CD14-positive monocyte (primary cell): Measurements from ENCODE around the gene DPH6. TPM values are rescaled to one million over a fixed set of nuclear protein-coding genes. Genes with fewer than 3 reads are reported as not detected.

Experiments used
- DNase-seq, 3 donors: peaks; one replicate each; pipeline ENCODE4 v3.0.0-alpha.2; 2011 to 2022
- H2AFZ ChIP-seq: 2 replicates; pipeline ENCODE4 v1.6.0; 2012; ENCODE audit warnings: mild to moderate bottlenecking, low read depth, low read length, inconsistent platforms; ENCODE audit not compliant: insufficient read depth, poor library complexity, severe bottlenecking
- H3K27ac ChIP-seq, 2 donors: 1 replicate in 1 of 2; 2 replicates in 1 of 2; pipeline ENCODE4 v1.5.1; 2012 to 2013; ENCODE audit warnings: low read length in 2 of 2, control low read depth in 1 of 2, inconsistent platforms in 1 of 2, low read depth in 1 of 2, mild to moderate bottlenecking in 1 of 2
- H3K27me3 ChIP-seq, 2 donors: one replicate each; pipeline versions ENCODE4 v1.6.0 to v1.6.1; 2011 to 2013; ENCODE audit warnings: low read length in 2 of 2; ENCODE audit not compliant: control insufficient read depth in 2 of 2, insufficient read depth in 2 of 2
- H3K36me3 ChIP-seq, 2 donors: replicated peaks in 1 of 2; 1 replicate in 1 of 2; 2 replicates in 1 of 2; pipeline versions ENCODE4 v1.5.1 to v1.6.1; 2012 to 2013; ENCODE audit warnings: low read length in 2 of 2, control low read depth in 1 of 2, inconsistent platforms in 1 of 2, mild to moderate bottlenecking in 1 of 2; ENCODE audit not compliant: insufficient read depth in 2 of 2, control insufficient read depth in 1 of 2
- H3K4me1 ChIP-seq, 2 donors: 1 replicate in 1 of 2; 2 replicates in 1 of 2; pipeline versions ENCODE4 v1.5.1 to v1.6.1; 2012 to 2013; ENCODE audit warnings: low read length in 2 of 2, control low read depth in 1 of 2, inconsistent platforms in 1 of 2, mild to moderate bottlenecking in 1 of 2, moderate library complexity in 1 of 2; ENCODE audit not compliant: insufficient read depth in 2 of 2, control insufficient read depth in 1 of 2
- H3K4me2 ChIP-seq: replicated peaks from 2 replicates; pipeline ENCODE3; 2012; ENCODE audit warnings: low read length, moderate library complexity, mild to moderate bottlenecking; ENCODE audit not compliant: poor library complexity, severe bottlenecking; ENCODE audit errors: extremely low read depth
- H3K4me3 ChIP-seq, 3 experiments: fragments of 200-600 bp in 1 of 3; sonication (generic) in 1 of 3; replicated peaks in 1 of 3; 1 replicate in 2 of 3; 2 replicates in 1 of 3; pipeline ENCODE4 v1.5.1; 2011 to 2013; ENCODE audit warnings: low read length in 3 of 3, mild to moderate bottlenecking in 3 of 3, control low read depth in 2 of 3, low read depth in 2 of 3, inconsistent platforms in 1 of 3, moderate library complexity in 1 of 3
- H3K79me2 ChIP-seq: 2 replicates; pipeline ENCODE4 v1.6.0; 2012; ENCODE audit warnings: mild to moderate bottlenecking, control low read depth, inconsistent platforms, low read length, moderate library complexity; ENCODE audit not compliant: insufficient read depth
- H3K9ac ChIP-seq: 2 replicates; pipeline ENCODE4 v1.6.0; 2017; ENCODE audit warnings: low read length, mild to moderate bottlenecking; ENCODE audit not compliant: insufficient read depth, poor library complexity, severe bottlenecking
- H3K9me3 ChIP-seq, 2 donors: replicated peaks in 1 of 2; 1 replicate in 1 of 2; 2 replicates in 1 of 2; pipeline versions ENCODE4 v1.5.1 to v1.6.1; 2012 to 2013; ENCODE audit warnings: low read length in 2 of 2, control low read depth in 1 of 2; ENCODE audit not compliant: control insufficient read depth in 1 of 2, insufficient read depth in 1 of 2
- H4K20me1 ChIP-seq: 2 replicates; pipeline ENCODE4 v1.6.0; 2012; ENCODE audit warnings: mild to moderate bottlenecking, low read length, control low read depth, moderate library complexity; ENCODE audit not compliant: insufficient read depth
- H3K27ac Mint-ChIP-seq, 7 donors: one replicate each; pipeline ENCODE4 v1.8.0; 2020; ENCODE audit warnings: mild to moderate bottlenecking in 7 of 7, mixed read lengths in 7 of 7, moderate library complexity in 6 of 7, inconsistent platforms in 2 of 7
- H3K27me3 Mint-ChIP-seq, 3 donors: one replicate each; pipeline ENCODE4 v1.8.0; 2021 to 2022; ENCODE audit warnings: low read depth in 3 of 3, mild to moderate bottlenecking in 3 of 3, mixed read lengths in 3 of 3, moderate library complexity in 3 of 3, inconsistent platforms in 1 of 3
- H3K36me3 Mint-ChIP-seq, 2 donors: one replicate each; pipeline ENCODE4 v1.8.0; 2020; ENCODE audit warnings: mixed read lengths in 2 of 2, inconsistent platforms in 1 of 2, mild to moderate bottlenecking in 1 of 2
- H3K4me1 Mint-ChIP-seq: one replicate; pipeline ENCODE4 v1.8.0; 2020; ENCODE audit warnings: mild to moderate bottlenecking, mixed read lengths
- H3K4me3 Mint-ChIP-seq, 2 donors: one replicate each; pipeline ENCODE4 v1.8.0; 2020; ENCODE audit warnings: mild to moderate bottlenecking in 2 of 2, mixed read lengths in 2 of 2, moderate library complexity in 1 of 2
- H3K9me3 Mint-ChIP-seq, 7 donors: one replicate each; pipeline ENCODE4 v1.8.0; 2020 to 2022; ENCODE audit warnings: mixed read lengths in 7 of 7, mild to moderate bottlenecking in 6 of 7, moderate library complexity in 6 of 7, inconsistent platforms in 2 of 7
- intact Hi-C, 2 donors: fragments of 100-400 bp; cut with micrococcal nuclease; formaldehyde crosslinking; loops; one replicate each; pipeline versions ENCODE4 v1.15.0 to v1.15.1; 2023
- polyA plus RNA-seq, 3 donors: library from polyadenylated mRNA; depleted of rRNA in 1 of 3; unstranded in 2 of 3; stranded (reverse) in 1 of 3; fragments of 300-500 nt in 2 of 3; fragments of >200 nt in 1 of 3; fragmentation: Illumina TruSeq in 2 of 3; gene quantifications; 1 replicate in 2 of 3; 2 replicates in 1 of 3; pipeline ENCODE4 v1.2.3, GENCODE V29; 2012 to 2021
- TF ChIP-seq, protein P1 (sequence below): fragments of 200-600 bp; IDR thresholded peaks from one replicate; pipeline ENCODE4 v1.8.0; 2022; ENCODE audit warnings: antibody characterized with exemption, mild to moderate bottlenecking

Gene DPH6
- polyA plus RNA-seq, 3 donors = 7.6 to 18.2 (median 13.6) TPM

DNA sequence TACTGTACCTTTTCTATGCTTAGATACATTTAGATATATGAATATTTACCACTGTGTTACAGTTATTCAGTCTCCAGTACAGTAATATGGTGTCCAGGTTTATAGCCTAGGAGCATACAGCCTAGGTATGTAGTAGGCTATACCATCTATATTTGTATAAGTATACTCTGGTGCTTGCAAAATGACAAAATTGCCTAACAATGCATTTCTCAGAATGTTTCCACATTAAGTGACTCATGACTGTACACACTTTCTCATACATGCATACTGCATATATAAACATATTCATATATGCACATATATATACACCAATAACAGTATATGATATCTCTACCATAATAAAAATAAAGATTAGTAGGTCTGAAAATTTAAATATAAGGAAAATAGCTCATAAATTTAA is 169.3 kb downstream of the DPH6 start:
- peaks cover 3 to 10% (median 7%) of the 10 kb centered on the region in 7 donors for H3K9me3 Mint-ChIP-seq
- H3K4me3 Mint-ChIP-seq = no peak overlapping the region
- no peaks in the 10 kb centered on the region for H3K9me3 ChIP-seq
- no peaks in the 10 kb centered on the region for H3K27me3 ChIP-seq
- H4K20me1 ChIP-seq = no peaks in the 10 kb centered on the region
- intact Hi-C loops = no loop called here
- TF ChIP-seq, protein P1, sequence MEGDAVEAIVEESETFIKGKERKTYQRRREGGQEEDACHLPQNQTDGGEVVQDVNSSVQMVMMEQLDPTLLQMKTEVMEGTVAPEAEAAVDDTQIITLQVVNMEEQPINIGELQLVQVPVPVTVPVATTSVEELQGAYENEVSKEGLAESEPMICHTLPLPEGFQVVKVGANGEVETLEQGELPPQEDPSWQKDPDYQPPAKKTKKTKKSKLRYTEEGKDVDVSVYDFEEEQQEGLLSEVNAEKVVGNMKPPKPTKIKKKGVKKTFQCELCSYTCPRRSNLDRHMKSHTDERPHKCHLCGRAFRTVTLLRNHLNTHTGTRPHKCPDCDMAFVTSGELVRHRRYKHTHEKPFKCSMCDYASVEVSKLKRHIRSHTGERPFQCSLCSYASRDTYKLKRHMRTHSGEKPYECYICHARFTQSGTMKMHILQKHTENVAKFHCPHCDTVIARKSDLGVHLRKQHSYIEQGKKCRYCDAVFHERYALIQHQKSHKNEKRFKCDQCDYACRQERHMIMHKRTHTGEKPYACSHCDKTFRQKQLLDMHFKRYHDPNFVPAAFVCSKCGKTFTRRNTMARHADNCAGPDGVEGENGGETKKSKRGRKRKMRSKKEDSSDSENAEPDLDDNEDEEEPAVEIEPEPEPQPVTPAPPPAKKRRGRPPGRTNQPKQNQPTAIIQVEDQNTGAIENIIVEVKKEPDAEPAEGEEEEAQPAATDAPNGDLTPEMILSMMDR = no peak
- no peak overlapping the region for H3K9ac ChIP-seq
- peaks cover 17 to 18% of the 10 kb centered on the region in 2 donors for H3K36me3 Mint-ChIP-seq
- no peak overlapping the region for H3K4me3 ChIP-seq
- no peaks in the 10 kb centered on the region for H3K79me2 ChIP-seq
- H3K4me1 ChIP-seq = no peaks in the 10 kb centered on the region
- no peaks in the 10 kb centered on the region for H3K4me1 Mint-ChIP-seq
- H3K27me3 Mint-ChIP-seq = no peaks in the 10 kb centered on the region
- H3K36me3 ChIP-seq = no peaks in the 10 kb centered on the region
- H2AFZ ChIP-seq = no peak overlapping the region
- H3K27ac ChIP-seq = no peak overlapping the region
- no peak overlapping the region for H3K27ac Mint-ChIP-seq
- no peak for DNase-seq
- H3K4me2 ChIP-seq = no peak overlapping the region

DNA sequence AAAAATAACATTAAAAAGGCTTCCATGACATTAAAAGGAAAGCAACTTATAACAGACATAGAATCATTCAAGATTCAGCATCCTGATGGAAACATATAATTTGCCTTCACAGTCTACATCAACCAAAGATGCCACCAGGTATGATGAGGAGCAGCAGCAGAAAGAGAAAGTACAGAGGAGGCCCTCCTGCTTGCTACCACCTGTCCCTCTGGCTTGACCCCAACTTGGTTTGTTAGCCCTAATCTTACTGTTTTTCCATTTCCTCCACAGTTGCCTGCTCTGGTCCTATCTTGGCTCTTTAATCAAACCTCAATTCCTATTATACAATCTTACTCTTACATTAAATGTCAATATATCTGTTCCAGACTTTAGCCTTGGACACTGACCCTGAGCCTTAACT is 171.3 kb downstream of the DPH6 start:
- Histone ChIP-seq H2AFZ (no peak overlapping the region), H3K9me3 (no peaks in the 10 kb centered on the region), H3K79me2 (no peaks in the 10 kb centered on the region), H3K4me2 (no peak overlapping the region), H3K27ac (no peak overlapping the region), H4K20me1 (no peaks in the 10 kb centered on the region), H3K36me3 (no peaks in the 10 kb centered on the region), H3K4me1 (no peaks in the 10 kb centered on the region), H3K9ac (no peak overlapping the region), H3K27me3 (no peaks in the 10 kb centered on the region), H3K4me3 (no peak overlapping the region)
- Mint-ChIP-seq H3K9me3 (peaks cover 3 to 9% (median 7%) of the 10 kb centered on the region in 7 donors), H3K4me3 (no peak overlapping the region), H3K27ac (no peak overlapping the region), H3K36me3 (peaks cover 20 to 21% of the 10 kb centered on the region in 2 donors), H3K4me1 (no peaks in the 10 kb centered on the region), H3K27me3 (no peaks in the 10 kb centered on the region)
- intact Hi-C loops = no loop called here
- TF ChIP-seq, protein P1 = no peak
- DNase-seq = no peak
